CD4-positive, alpha-beta T cell (primary cell): Measurements from ENCODE around the gene RASGRP3. TPM values are rescaled to one million over a fixed set of nuclear protein-coding genes. Genes with fewer than 3 reads are reported as not detected.

Source experiments
- ATAC-seq: fragments of 200-7000 bp; cut with Tn5 transposase; one replicate; pipeline ENCODE4 v1.10.0; 2022; ENCODE audit warnings: mild to moderate bottlenecking; ENCODE audit not compliant: poor library complexity
- CTCF ChIA-PET: fragments of 350-600 bp; sonication (Branson Sonifier 250); formaldehyde crosslinking; loops from one replicate; lab custom pipeline; 2021; ENCODE audit warnings: antibody characterized with exemption, inconsistent platforms; lab: Charles Lee
- POLR2A ChIA-PET: fragments of 350-600 bp; sonication (Branson Sonifier 250); formaldehyde crosslinking; loops from one replicate; lab custom pipeline; 2021; ENCODE audit warnings: antibody characterized with exemption, inconsistent platforms; lab: Charles Lee
- DNase-seq, 14 experiments: peaks; one replicate each; pipeline ENCODE4 v3.0.0-alpha.2; 2013 to 2020; ENCODE audit warnings: mixed read lengths in 2 of 14
- H3K27ac ChIP-seq, 2 donors: one replicate each; pipeline versions ENCODE4 v1.5.1 to v1.7.0; 2013; ENCODE audit warnings: low read length in 2 of 2, low read depth in 1 of 2, mild to moderate bottlenecking in 1 of 2
- H3K27me3 ChIP-seq, 2 experiments: 1 replicate in 1 of 2; 2 replicates in 1 of 2; pipeline versions ENCODE4 v1.6.1 to v1.7.0; 2013; ENCODE audit warnings: low read length in 2 of 2, control low read depth in 1 of 2, mild to moderate bottlenecking in 1 of 2, moderate library complexity in 1 of 2; ENCODE audit not compliant: insufficient read depth in 2 of 2, control insufficient read depth in 1 of 2
- H3K36me3 ChIP-seq: one replicate; pipeline ENCODE4 v1.6.1; 2013; ENCODE audit warnings: low read length, control low read depth; ENCODE audit not compliant: insufficient read depth
- H3K4me1 ChIP-seq: one replicate; pipeline ENCODE4 v1.6.1; 2013; ENCODE audit warnings: low read length, control low read depth; ENCODE audit not compliant: insufficient read depth
- H3K4me3 ChIP-seq: one replicate; pipeline ENCODE4 v1.5.1; 2013; ENCODE audit warnings: mild to moderate bottlenecking, low read length, moderate library complexity
- H3K9me3 ChIP-seq, 2 experiments: 1 replicate in 1 of 2; 2 replicates in 1 of 2; pipeline versions ENCODE4 v1.6.1 to v1.7.0; 2013; ENCODE audit warnings: low read length in 2 of 2, mild to moderate bottlenecking in 2 of 2, control low read depth in 1 of 2, moderate library complexity in 1 of 2; ENCODE audit not compliant: control insufficient read depth in 1 of 2, insufficient read depth in 1 of 2
- H3K27ac Mint-ChIP-seq: one replicate; pipeline ENCODE4 v1.8.0; 2020; ENCODE audit warnings: mixed read lengths
- H3K27me3 Mint-ChIP-seq: one replicate; pipeline ENCODE4 v1.8.0; 2021; ENCODE audit warnings: mixed read lengths
- H3K36me3 Mint-ChIP-seq: one replicate; pipeline ENCODE4 v1.8.0; 2021; ENCODE audit warnings: low read depth, mixed read lengths
- H3K4me1 Mint-ChIP-seq: one replicate; pipeline ENCODE4 v1.8.0; 2021; ENCODE audit warnings: low read depth, mixed read lengths
- H3K4me3 Mint-ChIP-seq: one replicate; pipeline ENCODE4 v1.8.0; 2020; ENCODE audit warnings: mild to moderate bottlenecking, mixed read lengths
- H3K9me3 Mint-ChIP-seq: one replicate; pipeline ENCODE4 v1.8.0; 2020; ENCODE audit warnings: mixed read lengths
- CTCF ChIP-seq: fragments of 200-600 bp; IDR thresholded peaks from one replicate; pipeline ENCODE4 v1.8.0; 2022; ENCODE audit warnings: antibody characterized with exemption, mild to moderate bottlenecking
- intact Hi-C, 2 experiments: fragments of 100-400 bp; cut with DNase I in 1 of 2; cut with micrococcal nuclease in 1 of 2; formaldehyde crosslinking; loops; one replicate each; pipeline versions ENCODE4 v1.15.1 to v1.9.0; 2023 to 2025; cut with DNase I, micrococcal nuclease
- total RNA-seq, 174 experiments: library from RNA in 2 of 174; stranded (reverse) in 2 of 174; gene quantifications; one replicate each; pipeline ENCODE4 v1.2.3 and lab custom pipeline; 2021 to 2026

The RASGRP3 gene
- total RNA-seq, 2 experiments from 2014 or later = 5.7 to 7.9 TPM

- H3K4me1 Mint-ChIP-seq = peaks cover 36% of the 10 kb centered on the region
- ATAC-seq = no peak
Measured at GRCh38 chr2:33477473-33478468, 1.3 kb downstream of the RASGRP3 start.

GRCh38 chr2:33478968-33479731 is 2.7 kb downstream of the RASGRP3 start:
- peaks cover 13% of the 10 kb centered on the region for H3K36me3 Mint-ChIP-seq
- TF ChIP-seq CTCF = no peak
- CTCF ChIA-PET = no interaction called here
- H3K4me1 Mint-ChIP-seq = peaks cover 36% of the 10 kb centered on the region
- Histone ChIP-seq H3K36me3 (no peaks in the 10 kb centered on the region), H3K27me3 (no peaks in the 10 kb centered on the region), H3K27ac (no peak overlapping the region), H3K4me3 (no peak overlapping the region), H3K4me1 (peaks cover 15% of the 10 kb centered on the region), H3K9me3 (no peaks in the 10 kb centered on the region)
- no peaks in the 10 kb centered on the region for H3K9me3 Mint-ChIP-seq
- DNase-seq (no peak), ATAC-seq (no peak)
- POLR2A ChIA-PET = no interaction called here
- intact Hi-C loops = loop anchor here in 1 of 2 experiments (2.0 to 10.0 kb wide), 3 partner anchors 103 to 616 kb away; no protein-coding TSS in a partner anchor
- peak overlapping the region; percentile 97 for H3K27ac Mint-ChIP-seq
- H3K27me3 Mint-ChIP-seq = no peaks in the 10 kb centered on the region
- H3K4me3 Mint-ChIP-seq = peak overlapping the region; percentile 32

More at GRCh38 chr2:33477473-33478468, 1.3 kb downstream of the RASGRP3 start:
- Histone ChIP-seq H3K27me3 (no peaks in the 10 kb centered on the region), H3K9me3 (no peaks in the 10 kb centered on the region), H3K4me1 (peaks cover 15% of the 10 kb centered on the region), H3K4me3 (peak overlapping the region; percentile 69), H3K36me3 (no peaks in the 10 kb centered on the region), H3K27ac (peak overlapping the region; percentile 87 to 92)
- intact Hi-C loops = loop anchor here in 1 of 2 experiments (2.0 to 10.0 kb wide), 3 partner anchors 105 to 617 kb away; no protein-coding TSS in a partner anchor
- Mint-ChIP-seq H3K9me3 (no peaks in the 10 kb centered on the region), H3K27me3 (no peaks in the 10 kb centered on the region), H3K4me3 (peak overlapping the region; percentile 96), H3K27ac (peak overlapping the region; percentile 97), H3K36me3 (peaks cover 13% of the 10 kb centered on the region)
- DNase-seq = peak in 4 of 14 experiments; percentile 22 to 67 (median 42)
- TF ChIP-seq CTCF = no peak
- ChIA-PET CTCF (no interaction called here), POLR2A (interaction anchor here (0.9 to 3.2 kb wide), 6 partner anchors 9 to 121 kb away, joined by 3 to 54 read pairs (median 4); partner anchors contain the start of gene FAM98A)

DNA sequence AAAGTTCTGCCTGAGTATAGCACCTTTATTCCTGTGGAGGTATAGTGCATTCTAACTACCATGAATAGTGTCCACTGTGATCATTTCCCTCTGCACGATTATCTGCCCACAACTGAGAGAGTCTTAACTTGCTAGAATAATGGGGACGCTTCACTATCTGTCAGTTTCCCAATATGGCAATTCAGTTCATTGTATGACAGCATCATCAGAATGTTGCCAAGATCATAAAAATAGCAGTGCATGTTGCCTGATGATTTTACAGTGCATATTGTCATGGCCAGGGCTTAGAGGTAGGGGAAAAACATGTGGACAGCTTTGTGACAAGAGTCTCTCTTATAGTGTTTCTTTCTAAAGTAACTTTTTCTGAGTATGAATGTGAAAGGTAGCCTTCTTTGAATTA is 6.1 kb downstream of the RASGRP3 start:
- H3K4me3 Mint-ChIP-seq = no peak overlapping the region
- peaks cover 8% of the 10 kb centered on the region for H3K36me3 Mint-ChIP-seq
- no peak for DNase-seq
- H3K27me3 Mint-ChIP-seq = no peaks in the 10 kb centered on the region
- intact Hi-C loops = loop anchor here in 1 of 2 experiments (5.0 kb wide), 1 partner anchor 85 kb away; no protein-coding TSS in a partner anchor
- Histone ChIP-seq H3K27me3 (no peaks in the 10 kb centered on the region), H3K4me3 (no peak overlapping the region), H3K4me1 (peaks cover 7% of the 10 kb centered on the region), H3K9me3 (no peaks in the 10 kb centered on the region), H3K36me3 (no peaks in the 10 kb centered on the region), H3K27ac (no peak overlapping the region)
- TF ChIP-seq CTCF = no peak
- H3K27ac Mint-ChIP-seq = no peak overlapping the region
- no peak for ATAC-seq
- H3K4me1 Mint-ChIP-seq = peaks cover 6% of the 10 kb centered on the region
- POLR2A ChIA-PET = no interaction called here
- peaks cover 2% of the 10 kb centered on the region for H3K9me3 Mint-ChIP-seq
- CTCF ChIA-PET = no interaction called here
